HUES48 (cell line): ENCODE data around the gene PARD3.
A peak's percentile ranks its signal among the peaks of the same experiment; 100 is the strongest.
"Not testable (repeated sequence)": the region's sequence is repeated elsewhere in the genome, so short reads cannot be mapped to it uniquely, and the experiment has no call there.

ENCODE experiments used
- H3K27ac ChIP-seq: one replicate; pipeline ENCODE4 v1.7.0; 2013; ENCODE audit warnings: low read depth, low read length, inconsistent platforms
- H3K27me3 ChIP-seq: 2 replicates; pipeline ENCODE4 v1.6.1; 2013; ENCODE audit warnings: mild to moderate bottlenecking, low read length; ENCODE audit not compliant: control insufficient read depth, insufficient read depth
- H3K36me3 ChIP-seq: 2 replicates; pipeline ENCODE4 v1.6.1; 2013; ENCODE audit warnings: low read length; ENCODE audit not compliant: control insufficient read depth, insufficient read depth
- H3K4me1 ChIP-seq: 2 replicates; pipeline ENCODE4 v1.6.1; 2013; ENCODE audit warnings: mild to moderate bottlenecking, low read length; ENCODE audit not compliant: control insufficient read depth, insufficient read depth
- H3K4me3 ChIP-seq: 2 replicates; pipeline ENCODE4 v1.5.1; 2013; ENCODE audit warnings: mild to moderate bottlenecking, low read depth, low read length
- H3K9ac ChIP-seq: 2 replicates; pipeline ENCODE4 v1.6.1; 2013; ENCODE audit warnings: mild to moderate bottlenecking, low read depth, low read length, moderate library complexity
- H3K9me3 ChIP-seq: 2 replicates; pipeline ENCODE4 v1.6.1; 2013; ENCODE audit warnings: low read length; ENCODE audit not compliant: control insufficient read depth, insufficient read depth

PARD3 gene

GRCh38 chr10:34756584-34756983 is 58.5 kb downstream of the PARD3 start:
- H3K27ac ChIP-seq, result no peak overlapping the region
- H3K4me1 ChIP-seq, result peaks cover 13% of the 10 kb centered on the region
- H3K36me3 ChIP-seq, result no peaks in the 10 kb centered on the region
- no peak overlapping the region for H3K9ac ChIP-seq
- H3K4me3 ChIP-seq, result no peak overlapping the region
- H3K27me3 ChIP-seq, result no peaks in the 10 kb centered on the region
- H3K9me3 ChIP-seq, result no peaks in the 10 kb centered on the region

- Histone ChIP-seq H3K9ac (no peak overlapping the region), H3K27me3 (no peaks in the 10 kb centered on the region), H3K9me3 (no peaks in the 10 kb centered on the region), H3K4me3 (no peak overlapping the region), H3K4me1 (peaks cover 18% of the 10 kb centered on the region), H3K36me3 (no peaks in the 10 kb centered on the region), H3K27ac (peak overlapping the region; percentile 1)
Measured at GRCh38 chr10:34753014-34753757, 61.9 kb downstream of the PARD3 start.

- no peak overlapping the region for H3K9ac ChIP-seq
- H3K4me1 ChIP-seq, result peaks cover 18% of the 10 kb centered on the region
- no peak overlapping the region for H3K4me3 ChIP-seq
- H3K27ac ChIP-seq, result no peak overlapping the region
- H3K27me3 ChIP-seq, result no peaks in the 10 kb centered on the region
- H3K9me3 ChIP-seq, result no peaks in the 10 kb centered on the region
- H3K36me3 ChIP-seq, result no peaks in the 10 kb centered on the region
Measured at GRCh38 chr10:34751272-34751671, 63.8 kb downstream of the PARD3 start.

GRCh38 chr10:34750795-34751194 is 64.3 kb downstream of the PARD3 start:
- not testable (repeated sequence) for H3K36me3 ChIP-seq

GRCh38 chr10:34748767-34749166 is 66.3 kb downstream of the PARD3 start:
- Histone ChIP-seq H3K9me3 (no peaks in the 10 kb centered on the region), H3K9ac (no peak overlapping the region), H3K36me3 (no peaks in the 10 kb centered on the region), H3K4me3 (no peak overlapping the region), H3K4me1 (peaks cover 18% of the 10 kb centered on the region), H3K27me3 (no peaks in the 10 kb centered on the region), H3K27ac (no peak overlapping the region)

More at GRCh38 chr10:34750795-34751194, 64.3 kb downstream of the PARD3 start:
- not testable (repeated sequence) for H3K9me3 ChIP-seq, H3K4me3 ChIP-seq, H3K27ac ChIP-seq, H3K9ac ChIP-seq, H3K27me3 ChIP-seq
- peaks cover 18% of the 10 kb centered on the region for H3K4me1 ChIP-seq

GRCh38 chr10:34748357-34748756 is 66.7 kb downstream of the PARD3 start:
- Histone ChIP-seq H3K27ac (no peak overlapping the region), H3K9ac (no peak overlapping the region), H3K9me3 (no peaks in the 10 kb centered on the region), H3K36me3 (no peaks in the 10 kb centered on the region), H3K4me1 (peaks cover 14% of the 10 kb centered on the region), H3K27me3 (no peaks in the 10 kb centered on the region), H3K4me3 (no peak overlapping the region)

GRCh38 chr10:34746094-34746493 is 69.0 kb downstream of the PARD3 start:
- no peak overlapping the region for H3K4me3 ChIP-seq
- H3K4me1 ChIP-seq, result peaks cover 11% of the 10 kb centered on the region; the same call in 1 of the 2 replicates
- H3K9ac ChIP-seq, result no peak overlapping the region
- no peaks in the 10 kb centered on the region for H3K27me3 ChIP-seq
- H3K36me3 ChIP-seq, result no peaks in the 10 kb centered on the region
- H3K27ac ChIP-seq, result no peak overlapping the region
- no peaks in the 10 kb centered on the region for H3K9me3 ChIP-seq

- Histone ChIP-seq H3K27me3 (no peaks in the 10 kb centered on the region), H3K27ac (no peak overlapping the region), H3K4me1 (peaks cover 19% of the 10 kb centered on the region), H3K36me3 (no peaks in the 10 kb centered on the region), H3K4me3 (no peak overlapping the region), H3K9ac (no peak overlapping the region), H3K9me3 (no peaks in the 10 kb centered on the region)
Measured at GRCh38 chr10:34745244-34745643, 69.9 kb downstream of the PARD3 start.

- Histone ChIP-seq H3K36me3 (no peaks in the 10 kb centered on the region), H3K9ac (no peak overlapping the region), H3K9me3 (no peaks in the 10 kb centered on the region), H3K27ac (no peak overlapping the region), H3K4me3 (no peak overlapping the region), H3K27me3 (no peaks in the 10 kb centered on the region), H3K4me1 (peaks cover 24% of the 10 kb centered on the region)
Measured at GRCh38 chr10:34744590-34744989, 70.5 kb downstream of the PARD3 start.

- Histone ChIP-seq H3K4me1 (peaks cover 30% of the 10 kb centered on the region), H3K4me3 (no peak overlapping the region), H3K9me3 (no peaks in the 10 kb centered on the region), H3K27me3 (no peaks in the 10 kb centered on the region), H3K9ac (no peak overlapping the region), H3K27ac (no peak overlapping the region), H3K36me3 (no peaks in the 10 kb centered on the region)
Measured at GRCh38 chr10:34743814-34744213, 71.3 kb downstream of the PARD3 start.

GRCh38 chr10:34742456-34742855 is 72.6 kb downstream of the PARD3 start:
- Histone ChIP-seq H3K27me3 (no peaks in the 10 kb centered on the region), H3K9ac (no peak overlapping the region), H3K27ac (no peak overlapping the region), H3K9me3 (no peaks in the 10 kb centered on the region), H3K36me3 (no peaks in the 10 kb centered on the region), H3K4me1 (peaks cover 37% of the 10 kb centered on the region), H3K4me3 (no peak overlapping the region)
